HG03064 (cell line): ENCODE measurements around the gene GFOD2.

Experiments
- ATAC-seq: cut with Tn5 transposase; IDR thresholded peaks from one replicate; pipeline ENCODE4 v1.9.1; 2021; ENCODE audit warnings: low read depth; ENCODE audit not compliant: unreplicated experiment

The GFOD2 gene

GRCh38 chr16:67733734-67734470 is 14.8 kb upstream of the GFOD2 start:
- no peak for ATAC-seq

- no peak for ATAC-seq
Observed at GRCh38 chr16:67731753-67732095, 12.6 kb upstream of the GFOD2 start.

GRCh38 chr16:67731071-67731752 is 12.1 kb upstream of the GFOD2 start:
- no peak for ATAC-seq

GRCh38 chr16:67730326-67730725 is 11.2 kb upstream of the GFOD2 start:
- no peak for ATAC-seq

GRCh38 chr16:67729636-67730248 is 10.6 kb upstream of the GFOD2 start:
- ATAC-seq, result no peak

- ATAC-seq, result no peak
Observed at GRCh38 chr16:67727521-67728485, 8.7 kb upstream of the GFOD2 start.

- ATAC-seq, result no peak
Observed at GRCh38 chr16:67726106-67727034, 7.3 kb upstream of the GFOD2 start.

- no peak for ATAC-seq
Observed at GRCh38 chr16:67723911-67724305, 4.8 kb upstream of the GFOD2 start.

GRCh38 chr16:67723151-67723910 is 4.2 kb upstream of the GFOD2 start:
- ATAC-seq, result no peak

- no peak for ATAC-seq
Observed at GRCh38 chr16:67720236-67720635, 1.1 kb upstream of the GFOD2 start.

- no peak for ATAC-seq
Observed at GRCh38 chr16:67719778-67720144, 645 bp upstream of the GFOD2 start.

- no peak for ATAC-seq
Observed at GRCh38 chr16:67718668-67719047, 458 bp downstream of the GFOD2 start.

GRCh38 chr16:67716097-67716496 is 3.0 kb downstream of the GFOD2 start:
- ATAC-seq, result no peak

- ATAC-seq, result no peak
Observed at GRCh38 chr16:67714522-67714921, 4.6 kb downstream of the GFOD2 start.

GRCh38 chr16:67713647-67714273 is 5.4 kb downstream of the GFOD2 start:
- ATAC-seq, result no peak

GRCh38 chr16:67710607-67711006 is 8.5 kb downstream of the GFOD2 start:
- no peak for ATAC-seq

GRCh38 chr16:67709050-67709449 is 10.1 kb downstream of the GFOD2 start:
- no peak for ATAC-seq

GRCh38 chr16:67708368-67708771 is 10.7 kb downstream of the GFOD2 start:
- ATAC-seq, result no peak

- ATAC-seq, result no peak
Observed at GRCh38 chr16:67707790-67708189, 11.3 kb downstream of the GFOD2 start.
